Activated B cell treated with CpG ODN at 0.5 μM for 24 hours (primary cell): ENCODE results near the gene APH1A. TPM values are rescaled to one million over a fixed set of nuclear protein-coding genes. Genes with fewer than 3 reads are reported as not detected.

ENCODE experiments used
- ATAC-seq: fragments of 200-7000 bp; cut with Tn5 transposase; one replicate; pipeline ENCODE4 v1.10.0; 2021; ENCODE audit warnings: low read depth, mild to moderate bottlenecking, moderate library complexity
- CTCF ChIA-PET: fragments of 350-600 bp; sonication (Branson Sonifier 250); formaldehyde crosslinking; loops from one replicate; lab custom pipeline; 2021; ENCODE audit warnings: antibody characterized with exemption; lab: Charles Lee
- POLR2A ChIA-PET: fragments of 350-600 bp; sonication (Branson Sonifier 250); formaldehyde crosslinking; loops from one replicate; lab custom pipeline; 2021; ENCODE audit warnings: antibody characterized with exemption; lab: Charles Lee
- DNase-seq: peaks from one replicate; pipeline ENCODE4 v3.0.0; 2022
- H3K27ac Mint-ChIP-seq: one replicate; pipeline ENCODE4 v1.8.0; 2020; ENCODE audit warnings: mixed read lengths
- H3K27me3 Mint-ChIP-seq: one replicate; pipeline ENCODE4 v1.8.0; 2021; ENCODE audit warnings: mixed read lengths
- H3K36me3 Mint-ChIP-seq: one replicate; pipeline ENCODE4 v1.8.0; 2021; ENCODE audit warnings: low read depth, mixed read lengths
- H3K4me1 Mint-ChIP-seq: one replicate; pipeline ENCODE4 v1.8.0; 2021; ENCODE audit warnings: mixed read lengths
- H3K4me3 Mint-ChIP-seq: one replicate; pipeline ENCODE4 v1.8.0; 2020; ENCODE audit warnings: mild to moderate bottlenecking, mixed read lengths
- H3K9me3 Mint-ChIP-seq: one replicate; pipeline ENCODE4 v1.8.0; 2020; ENCODE audit warnings: mixed read lengths
- intact Hi-C: fragments of 100-400 bp; cut with micrococcal nuclease; formaldehyde crosslinking; loops from one replicate; pipeline ENCODE4 v1.15.1; 2024
- total RNA-seq: library from RNA; stranded (reverse); gene quantifications from 2 replicates; pipeline ENCODE4 v1.2.3, GENCODE V29; 2022
- TF ChIP-seq, protein P1 (sequence below): fragments of 200-600 bp; IDR thresholded peaks from one replicate; pipeline ENCODE4 v1.8.0; 2022; ENCODE audit warnings: antibody characterized with exemption, mild to moderate bottlenecking

The APH1A gene
- total RNA-seq, 1 donor from 2014 or later, result 145 TPM

DNA sequence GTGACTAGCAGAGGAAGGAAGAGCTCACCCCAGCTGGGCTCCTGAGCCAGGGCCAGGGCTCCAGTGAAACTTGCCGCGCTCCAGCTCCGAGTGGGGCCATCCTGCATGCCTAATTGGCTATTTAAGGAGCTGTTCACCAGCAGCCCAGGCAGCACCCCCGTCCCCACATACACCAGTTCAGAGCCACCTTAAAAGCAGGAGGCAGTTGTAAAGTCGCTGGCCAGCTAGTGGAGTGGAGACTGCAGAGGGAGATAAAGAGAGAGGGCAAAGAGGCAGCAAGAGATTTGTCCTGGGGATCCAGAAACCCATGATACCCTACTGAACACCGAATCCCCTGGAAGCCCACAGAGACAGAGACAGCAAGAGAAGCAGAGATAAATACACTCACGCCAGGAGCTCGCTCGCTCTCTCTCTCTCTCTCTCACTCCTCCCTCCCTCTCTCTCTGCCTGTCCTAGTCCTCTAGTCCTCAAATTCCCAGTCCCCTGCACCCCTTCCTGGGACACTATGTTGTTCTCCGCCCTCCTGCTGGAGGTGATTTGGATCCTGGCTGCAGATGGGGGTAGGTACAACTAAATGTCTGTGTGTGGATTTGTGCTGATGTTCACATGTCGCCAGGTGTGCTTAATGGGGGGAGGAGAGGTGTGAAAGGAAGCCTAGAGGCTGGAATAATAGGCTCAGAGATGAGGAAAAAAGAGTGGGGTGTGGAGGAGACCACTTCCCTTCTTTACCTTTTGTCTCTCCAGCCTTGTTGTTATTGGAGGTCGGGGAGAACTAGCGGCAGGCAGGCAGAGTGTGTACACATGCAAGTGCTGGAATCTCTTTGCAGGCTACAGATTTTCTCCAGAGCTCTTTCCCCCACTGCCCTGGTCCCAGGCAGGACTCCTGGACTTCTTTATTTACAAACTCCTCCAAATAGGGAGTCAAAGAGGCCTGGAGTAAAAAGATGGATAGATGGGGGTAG lies 10.9 kb downstream of the APH1A start, which contains the start of gene CA14:
Gene CA14 (plus strand): TSS at position 151 of the 962 bp plus-strand sequence. CDS start 355 bp downstream, at position 506.
- H3K36me3 Mint-ChIP-seq, result no peaks in the 10 kb centered on the region
- H3K27ac Mint-ChIP-seq, result no peak within 1 kb of the TSS
- TF ChIP-seq, protein P1, sequence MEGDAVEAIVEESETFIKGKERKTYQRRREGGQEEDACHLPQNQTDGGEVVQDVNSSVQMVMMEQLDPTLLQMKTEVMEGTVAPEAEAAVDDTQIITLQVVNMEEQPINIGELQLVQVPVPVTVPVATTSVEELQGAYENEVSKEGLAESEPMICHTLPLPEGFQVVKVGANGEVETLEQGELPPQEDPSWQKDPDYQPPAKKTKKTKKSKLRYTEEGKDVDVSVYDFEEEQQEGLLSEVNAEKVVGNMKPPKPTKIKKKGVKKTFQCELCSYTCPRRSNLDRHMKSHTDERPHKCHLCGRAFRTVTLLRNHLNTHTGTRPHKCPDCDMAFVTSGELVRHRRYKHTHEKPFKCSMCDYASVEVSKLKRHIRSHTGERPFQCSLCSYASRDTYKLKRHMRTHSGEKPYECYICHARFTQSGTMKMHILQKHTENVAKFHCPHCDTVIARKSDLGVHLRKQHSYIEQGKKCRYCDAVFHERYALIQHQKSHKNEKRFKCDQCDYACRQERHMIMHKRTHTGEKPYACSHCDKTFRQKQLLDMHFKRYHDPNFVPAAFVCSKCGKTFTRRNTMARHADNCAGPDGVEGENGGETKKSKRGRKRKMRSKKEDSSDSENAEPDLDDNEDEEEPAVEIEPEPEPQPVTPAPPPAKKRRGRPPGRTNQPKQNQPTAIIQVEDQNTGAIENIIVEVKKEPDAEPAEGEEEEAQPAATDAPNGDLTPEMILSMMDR, result no peak
- ChIA-PET CTCF (interaction anchor here (0.8 to 2.1 kb wide), 4 partner anchors 12 to 171 kb away, joined by 3 to 14 read pairs (median 5); partner anchors contain the start of genes APH1A and PRPF3), POLR2A (interaction anchor here (0.5 to 3.0 kb wide), 2 partner anchors 11 to 104 kb away, joined by 3 to 15 read pairs; partner anchors contain the start of gene APH1A)
- intact Hi-C loops, result loop anchor here (5.0 kb wide), 1 partner anchor 259 kb away; the partner anchor contains the start of gene FALEC
- ATAC-seq (no peak), DNase-seq (no peak)
- peaks cover 33% of the 10 kb centered on the region for H3K27me3 Mint-ChIP-seq
- H3K4me1 Mint-ChIP-seq, result peaks cover 17% of the 10 kb centered on the region
- H3K4me3 Mint-ChIP-seq, result no peak within 1 kb of the TSS
- no peaks in the 10 kb centered on the region for H3K9me3 Mint-ChIP-seq

DNA sequence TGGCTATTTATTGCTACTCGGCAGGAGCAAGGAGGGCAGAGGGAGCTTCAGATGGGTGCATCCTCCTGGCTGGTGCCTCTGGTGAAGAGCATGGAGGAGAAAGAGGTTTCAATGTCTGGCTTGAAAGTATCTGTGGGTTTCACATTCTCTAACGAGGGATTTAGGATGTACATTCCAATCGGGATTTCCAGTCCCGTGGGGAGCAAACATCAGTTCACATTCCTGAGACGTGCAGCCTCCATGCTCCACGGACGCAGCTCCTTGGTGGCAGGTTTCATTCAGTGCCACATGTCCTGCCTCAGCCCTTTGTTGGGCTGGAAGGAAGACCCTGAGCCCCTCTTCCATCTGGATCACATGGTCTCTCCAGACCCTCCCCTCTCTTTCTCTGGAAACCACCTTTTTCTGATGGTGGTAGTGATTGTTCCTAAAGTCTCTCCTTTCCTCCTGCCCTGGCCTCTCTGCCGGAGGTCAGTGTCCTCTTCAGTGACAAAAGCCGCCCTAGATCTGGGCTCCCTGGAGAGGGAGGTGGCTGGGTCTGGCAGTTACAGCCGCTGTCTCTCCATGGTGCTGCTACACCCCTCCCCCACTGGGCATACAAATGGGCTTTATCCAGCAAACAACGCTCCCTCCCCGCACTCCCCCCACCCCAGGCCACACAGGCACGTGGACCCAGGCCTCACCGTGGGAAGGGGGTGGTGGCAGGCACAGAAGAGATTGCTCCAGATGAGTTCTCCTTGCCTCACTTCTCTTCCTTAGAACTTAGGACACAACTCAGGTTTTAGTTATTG lies 12.1 kb downstream of the APH1A start:
- H3K27ac Mint-ChIP-seq, result no peak overlapping the region
- H3K9me3 Mint-ChIP-seq, result no peaks in the 10 kb centered on the region
- ChIA-PET CTCF (interaction anchor here (0.6 to 3.0 kb wide), 15 partner anchors 13 to 739 kb away, joined by 3 to 34 read pairs (median 4); partner anchors contain the start of genes APH1A, ENSA and PRPF3), POLR2A (interaction anchor here (0.9 to 3.0 kb wide), 3 partner anchors 13 to 107 kb away, joined by 7 to 15 read pairs (median 8); partner anchors contain the start of genes APH1A and RPRD2)
- intact Hi-C loops, result loop anchor here (1.0 to 5.0 kb wide), 3 partner anchors 25 to 261 kb away; partner anchors contain the start of genes FALEC and MRPS21
- H3K4me1 Mint-ChIP-seq, result peaks cover 13% of the 10 kb centered on the region
- no peaks in the 10 kb centered on the region for H3K36me3 Mint-ChIP-seq
- TF ChIP-seq, protein P1, result no peak
- DNase-seq (no peak), ATAC-seq (no peak)
- H3K27me3 Mint-ChIP-seq, result peaks cover 33% of the 10 kb centered on the region
- H3K4me3 Mint-ChIP-seq, result no peak overlapping the region

DNA sequence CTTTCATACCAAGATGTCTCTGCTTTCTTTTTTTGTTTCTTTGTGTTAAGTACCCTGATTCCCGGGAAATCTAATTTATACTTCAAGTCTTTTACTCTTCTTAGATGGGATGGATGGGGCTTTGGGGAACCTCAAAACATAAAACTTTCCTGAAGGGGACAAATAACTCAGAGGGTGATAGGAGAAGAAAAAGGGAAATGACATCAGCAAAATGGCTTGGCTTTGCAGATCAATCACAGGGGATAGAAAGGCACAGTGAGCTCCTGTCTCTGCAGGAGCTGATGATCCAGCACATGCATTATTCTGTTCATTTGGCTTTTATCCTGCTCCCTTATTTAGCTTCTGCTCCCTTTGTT lies 12.6 kb downstream of the APH1A start:
- DNase-seq, result no peak
- TF ChIP-seq, protein P1, result no peak
- intact Hi-C loops, result loop anchor here (1.0 to 5.0 kb wide), 3 partner anchors 25 to 261 kb away; partner anchors contain the start of genes FALEC and MRPS21
- CTCF ChIA-PET, result interaction anchor here (0.6 to 3.0 kb wide), 14 partner anchors 13 to 740 kb away, joined by 3 to 34 read pairs (median 4); partner anchors contain the start of genes APH1A, ENSA and PRPF3
- Mint-ChIP-seq H3K27me3 (peaks cover 33% of the 10 kb centered on the region), H3K36me3 (no peaks in the 10 kb centered on the region), H3K27ac (no peak overlapping the region), H3K4me1 (peaks cover 13% of the 10 kb centered on the region), H3K4me3 (peak overlapping the region; percentile 77), H3K9me3 (no peaks in the 10 kb centered on the region)
- POLR2A ChIA-PET, result interaction anchor here (0.9 to 3.0 kb wide), 3 partner anchors 13 to 107 kb away, joined by 7 to 15 read pairs (median 8); partner anchors contain the start of genes APH1A and RPRD2
- ATAC-seq, result no peak

DNA sequence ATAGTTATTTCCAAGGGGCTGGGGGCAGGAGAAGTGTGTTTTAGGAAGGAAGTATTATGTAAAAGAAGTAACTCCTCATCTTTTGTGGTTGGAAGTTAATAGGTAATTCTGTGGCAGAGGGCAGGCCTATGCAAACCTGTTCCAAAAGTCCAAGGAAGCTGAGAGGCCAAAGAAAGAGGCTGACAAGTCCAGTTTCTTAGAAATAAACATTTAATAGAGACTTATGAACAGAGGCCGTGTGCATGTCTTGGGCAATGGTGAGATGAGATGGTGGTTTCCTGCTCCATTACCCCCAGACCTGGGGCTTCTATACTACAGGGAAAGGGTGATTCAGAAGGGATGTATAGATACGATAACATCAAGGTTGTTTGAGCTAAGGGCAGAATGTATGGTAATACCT lies 18.9 kb downstream of the APH1A start:
- Mint-ChIP-seq H3K36me3 (no peaks in the 10 kb centered on the region), H3K27ac (no peak overlapping the region)
- POLR2A ChIA-PET, result interaction anchor here (0.9 kb wide), 1 partner anchor 37 kb away, joined by 3 read pairs; no protein-coding TSS in a partner anchor

More for the DNA sequence above, 18.9 kb downstream of the APH1A start:
- CTCF ChIA-PET, result no interaction called here
- Mint-ChIP-seq H3K27me3 (no peaks in the 10 kb centered on the region), H3K4me3 (no peak overlapping the region), H3K9me3 (no peaks in the 10 kb centered on the region), H3K4me1 (no peaks in the 10 kb centered on the region)
- no peak for ATAC-seq
- no peak for DNase-seq
- TF ChIP-seq, protein P1, result no peak
- intact Hi-C loops, result no loop called here
